ENCODE measurements around the gene CYP21A2.

DNA sequence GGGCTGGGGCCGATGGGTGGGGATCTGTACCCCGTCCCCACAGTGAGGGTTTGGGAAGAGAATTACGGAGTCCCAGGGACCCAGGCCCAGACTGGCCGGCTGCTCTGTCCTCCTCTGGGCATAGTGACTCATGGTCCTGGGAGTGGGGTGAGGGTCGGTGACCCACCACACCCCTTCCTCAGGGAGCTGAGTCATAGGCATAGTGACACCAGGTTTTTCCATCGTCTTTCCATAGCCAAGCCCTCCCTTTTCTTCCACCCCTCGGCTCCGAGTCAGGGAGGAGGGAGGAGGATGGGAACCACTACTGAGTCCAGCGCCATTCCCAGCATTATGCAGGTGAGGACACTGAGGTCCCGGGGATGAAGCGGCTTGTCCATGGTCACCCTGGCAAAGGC lies 8.9 kb downstream of the CYP21A2 start:
- TF ChIP-seq, protein P1, sequence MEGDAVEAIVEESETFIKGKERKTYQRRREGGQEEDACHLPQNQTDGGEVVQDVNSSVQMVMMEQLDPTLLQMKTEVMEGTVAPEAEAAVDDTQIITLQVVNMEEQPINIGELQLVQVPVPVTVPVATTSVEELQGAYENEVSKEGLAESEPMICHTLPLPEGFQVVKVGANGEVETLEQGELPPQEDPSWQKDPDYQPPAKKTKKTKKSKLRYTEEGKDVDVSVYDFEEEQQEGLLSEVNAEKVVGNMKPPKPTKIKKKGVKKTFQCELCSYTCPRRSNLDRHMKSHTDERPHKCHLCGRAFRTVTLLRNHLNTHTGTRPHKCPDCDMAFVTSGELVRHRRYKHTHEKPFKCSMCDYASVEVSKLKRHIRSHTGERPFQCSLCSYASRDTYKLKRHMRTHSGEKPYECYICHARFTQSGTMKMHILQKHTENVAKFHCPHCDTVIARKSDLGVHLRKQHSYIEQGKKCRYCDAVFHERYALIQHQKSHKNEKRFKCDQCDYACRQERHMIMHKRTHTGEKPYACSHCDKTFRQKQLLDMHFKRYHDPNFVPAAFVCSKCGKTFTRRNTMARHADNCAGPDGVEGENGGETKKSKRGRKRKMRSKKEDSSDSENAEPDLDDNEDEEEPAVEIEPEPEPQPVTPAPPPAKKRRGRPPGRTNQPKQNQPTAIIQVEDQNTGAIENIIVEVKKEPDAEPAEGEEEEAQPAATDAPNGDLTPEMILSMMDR (IDR thresholded peaks at IDR 0.05; ENCODE audit: low read depth, low read length): no peak
- TF ChIP-seq EZH2phosphoT487 (IDR thresholded peaks at IDR 0.05; ENCODE audit: low read depth): no peak

Data from OCI-LY3 (cell line).